Psoas muscle (tissue), 8 donors: ENCODE data around the gene ACOT6. TPM values are rescaled to one million over a fixed set of nuclear protein-coding genes. Genes with fewer than 3 reads are reported as not detected.
"Not testable (repeated sequence)": the region's sequence is repeated elsewhere in the genome, so short reads cannot be mapped to it uniquely, and the experiment has no call there.

ENCODE experiments used
- ATAC-seq, 4 donors: fragments of 200-7000 bp; cut with Tn5 transposase; one replicate each; pipeline ENCODE4 v1.9.1; 2020; ENCODE audit warnings: moderate library complexity in 3 of 4, mild to moderate bottlenecking in 2 of 4
- DNase-seq, 2 donors: peaks; one replicate each; pipeline ENCODE4 v3.0.0-alpha.2; 2020
- H3K27ac ChIP-seq: fragments of 200-600 bp; one replicate; pipeline ENCODE4 v1.8.0; 2022
- H3K27me3 ChIP-seq, 3 donors: fragments of 200-600 bp in 1 of 3; one replicate each; pipeline versions ENCODE4 v1.6.1 to v1.8.0; 2013 to 2022; ENCODE audit warnings: low read length in 2 of 3, mild to moderate bottlenecking in 2 of 3, moderate library complexity in 1 of 3; ENCODE audit not compliant: insufficient read depth in 3 of 3
- H3K36me3 ChIP-seq, 2 donors: fragments of 200-600 bp in 1 of 2; one replicate each; pipeline versions ENCODE4 v1.6.1 to v1.8.0; 2013 to 2022; ENCODE audit warnings: low read depth in 1 of 2, mild to moderate bottlenecking in 1 of 2, moderate library complexity in 1 of 2; ENCODE audit not compliant: insufficient read depth in 1 of 2
- H3K4me1 ChIP-seq: fragments of 200-600 bp; one replicate; pipeline ENCODE4 v1.8.0; 2022
- H3K4me3 ChIP-seq: fragments of 200-600 bp; one replicate; pipeline ENCODE4 v1.8.0; 2022; ENCODE audit warnings: mild to moderate bottlenecking
- H3K9me3 ChIP-seq: fragments of 200-600 bp; one replicate; pipeline ENCODE4 v1.8.0; 2022
- WGBS, 3 donors: extraction: QIAGEN DNeasy Blood & Tissue Kit; methylation state at CpG; one replicate each; pipeline versions ENCODE4 v1.1.6 to v1.1.7; 2013; 5-methylcytosine and 5-hydroxymethylcytosine counted together
- intact Hi-C, 2 donors: fragments of 100-400 bp; cut with DNase I; formaldehyde crosslinking; loops; one replicate each; pipeline versions ENCODE4 v1.11.0 to v1.14.2; 2022
- polyA plus RNA-seq, 3 donors: library from polyadenylated mRNA; stranded (reverse); fragments of 200-250 nt; gene quantifications; one replicate each; pipeline ENCODE4 v1.2.3, GENCODE V29; 2013
- total RNA-seq, 4 donors: library from RNA; stranded (reverse); fragmentation: NEBNext Ultra II Directional in 2 of 4; extraction: Animal tissue kit (Norgen Biotek cat#: 25700) in 2 of 4; gene quantifications; one replicate each; pipeline versions ENCODE4 v1.2.1 to v1.2.4, GENCODE V29; 2021 to 2023
- TF ChIP-seq, protein P1 (sequence below): fragments of 200-600 bp; IDR thresholded peaks from one replicate; pipeline ENCODE4 v1.8.0; 2022; ENCODE audit warnings: antibody characterized with exemption
- donor health status: healthy with polysubstance abuse.
- donor health status: DM: no; HTN: no; CAD: no; lungs with moderate emphysema.
- donor health status: Bipolar disorder and iron deficiency.
- donor health status: healthy.
- donor health status: DM: yes; HTN: yes; CAD: no.
- donor health status: DM: no; HTN: no; CAD: no.
- donor health status: DM: no; HTN: no; CAD: no.
- donor health status: DM: yes; HTN: yes; CAD: no.

ACOT6 gene
- total and polyA plus RNA-seq, 7 donors, result not detected

DNA sequence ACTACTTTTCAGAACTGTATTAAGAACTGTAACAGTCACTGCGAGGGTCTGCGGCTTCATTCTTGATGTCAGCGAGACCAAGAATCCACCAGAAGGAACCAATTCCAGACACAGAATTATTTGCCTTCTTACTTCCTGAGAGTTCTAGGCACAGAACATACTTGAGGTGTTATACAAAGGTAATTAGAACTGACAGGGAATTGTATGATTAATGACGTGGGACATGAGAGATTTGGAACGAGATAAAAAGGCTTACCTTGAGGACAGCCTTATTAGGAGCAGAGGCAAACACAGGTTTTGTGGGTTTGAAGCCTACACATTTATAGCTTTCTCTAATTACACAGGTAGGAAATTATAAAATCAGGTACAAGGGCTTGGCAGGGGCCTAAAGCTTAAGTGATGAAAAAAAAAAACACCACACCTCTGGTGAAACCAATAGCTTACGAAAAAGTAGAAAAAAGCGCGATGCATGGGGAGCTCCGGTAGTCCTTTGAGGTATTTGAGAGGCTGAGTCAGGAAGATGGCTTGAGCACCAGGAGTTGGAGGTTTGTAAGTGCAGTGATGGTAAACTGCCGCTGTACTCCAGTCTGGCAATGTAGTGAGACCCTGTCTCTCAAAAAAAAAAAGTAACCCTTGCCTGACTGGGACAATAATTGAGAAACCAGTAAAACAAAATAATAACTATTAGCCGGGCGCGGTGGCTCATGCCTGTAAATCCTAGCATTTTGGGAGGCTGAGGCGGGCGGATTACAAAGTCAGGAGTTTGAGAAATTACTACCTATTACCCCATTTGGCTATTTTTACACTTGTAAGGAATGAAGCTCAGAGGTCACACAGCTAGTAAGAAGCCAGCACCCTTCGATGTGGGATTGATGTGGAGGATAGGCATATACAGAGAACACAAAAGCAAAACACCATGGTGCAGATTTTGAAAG lies 44.1 kb upstream of the ACOT6 start:
- no peaks in the 10 kb centered on the region for H3K27me3 ChIP-seq
- intact Hi-C loops, result loop anchor here in 1 of 2 donors (5.0 kb wide), 2 partner anchors 44 to 64 kb away; partner anchors contain the start of gene ACOT6
- 48 to 61% (median 49%) methylated on average over 16 of the region's 16 CpGs for WGBS, 3 donors
- TF ChIP-seq, protein P1, sequence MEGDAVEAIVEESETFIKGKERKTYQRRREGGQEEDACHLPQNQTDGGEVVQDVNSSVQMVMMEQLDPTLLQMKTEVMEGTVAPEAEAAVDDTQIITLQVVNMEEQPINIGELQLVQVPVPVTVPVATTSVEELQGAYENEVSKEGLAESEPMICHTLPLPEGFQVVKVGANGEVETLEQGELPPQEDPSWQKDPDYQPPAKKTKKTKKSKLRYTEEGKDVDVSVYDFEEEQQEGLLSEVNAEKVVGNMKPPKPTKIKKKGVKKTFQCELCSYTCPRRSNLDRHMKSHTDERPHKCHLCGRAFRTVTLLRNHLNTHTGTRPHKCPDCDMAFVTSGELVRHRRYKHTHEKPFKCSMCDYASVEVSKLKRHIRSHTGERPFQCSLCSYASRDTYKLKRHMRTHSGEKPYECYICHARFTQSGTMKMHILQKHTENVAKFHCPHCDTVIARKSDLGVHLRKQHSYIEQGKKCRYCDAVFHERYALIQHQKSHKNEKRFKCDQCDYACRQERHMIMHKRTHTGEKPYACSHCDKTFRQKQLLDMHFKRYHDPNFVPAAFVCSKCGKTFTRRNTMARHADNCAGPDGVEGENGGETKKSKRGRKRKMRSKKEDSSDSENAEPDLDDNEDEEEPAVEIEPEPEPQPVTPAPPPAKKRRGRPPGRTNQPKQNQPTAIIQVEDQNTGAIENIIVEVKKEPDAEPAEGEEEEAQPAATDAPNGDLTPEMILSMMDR, result no peak
- DNase-seq (no peak), ATAC-seq (peak in 2 of 4 donors; percentile 20 to 32)
- no peaks in the 10 kb centered on the region for H3K36me3 ChIP-seq
- no peaks in the 10 kb centered on the region for H3K9me3 ChIP-seq
- H3K4me3 ChIP-seq, result peak overlapping the region; percentile 77
- H3K4me1 ChIP-seq, result peaks cover 23% of the 10 kb centered on the region
- peak overlapping the region; percentile 92 for H3K27ac ChIP-seq

DNA sequence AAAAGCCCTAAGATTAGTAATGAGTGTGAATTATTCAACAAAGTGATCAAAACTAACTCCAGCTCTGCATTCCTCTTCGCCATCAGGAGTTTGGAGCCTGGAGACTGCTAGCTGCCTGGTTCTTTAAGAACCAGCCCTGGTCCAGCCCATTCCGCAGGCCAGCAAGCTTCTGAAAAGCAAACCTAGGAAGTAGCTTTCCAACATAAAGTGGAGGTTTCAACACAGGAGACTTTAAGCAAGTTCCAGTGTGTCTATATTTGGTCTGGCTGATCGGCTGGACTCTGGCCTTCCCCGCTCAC lies 43.5 kb upstream of the ACOT6 start:
- peaks cover 23% of the 10 kb centered on the region for H3K4me1 ChIP-seq
- ATAC-seq, DNase-seq, H3K9me3 ChIP-seq, H3K36me3 ChIP-seq, H3K27me3 ChIP-seq: not testable (repeated sequence)
- intact Hi-C loops, result loop anchor here in 1 of 2 donors (5.0 kb wide), 2 partner anchors 43 to 63 kb away; partner anchors contain the start of gene ACOT6
- WGBS, 3 donors, result 2 to 7% (median 5%) methylated on average over 3 to 4 of the region's 4 CpGs
- peak overlapping the region; percentile 77 for H3K4me3 ChIP-seq
- peak overlapping the region; percentile 92 for H3K27ac ChIP-seq

DNA sequence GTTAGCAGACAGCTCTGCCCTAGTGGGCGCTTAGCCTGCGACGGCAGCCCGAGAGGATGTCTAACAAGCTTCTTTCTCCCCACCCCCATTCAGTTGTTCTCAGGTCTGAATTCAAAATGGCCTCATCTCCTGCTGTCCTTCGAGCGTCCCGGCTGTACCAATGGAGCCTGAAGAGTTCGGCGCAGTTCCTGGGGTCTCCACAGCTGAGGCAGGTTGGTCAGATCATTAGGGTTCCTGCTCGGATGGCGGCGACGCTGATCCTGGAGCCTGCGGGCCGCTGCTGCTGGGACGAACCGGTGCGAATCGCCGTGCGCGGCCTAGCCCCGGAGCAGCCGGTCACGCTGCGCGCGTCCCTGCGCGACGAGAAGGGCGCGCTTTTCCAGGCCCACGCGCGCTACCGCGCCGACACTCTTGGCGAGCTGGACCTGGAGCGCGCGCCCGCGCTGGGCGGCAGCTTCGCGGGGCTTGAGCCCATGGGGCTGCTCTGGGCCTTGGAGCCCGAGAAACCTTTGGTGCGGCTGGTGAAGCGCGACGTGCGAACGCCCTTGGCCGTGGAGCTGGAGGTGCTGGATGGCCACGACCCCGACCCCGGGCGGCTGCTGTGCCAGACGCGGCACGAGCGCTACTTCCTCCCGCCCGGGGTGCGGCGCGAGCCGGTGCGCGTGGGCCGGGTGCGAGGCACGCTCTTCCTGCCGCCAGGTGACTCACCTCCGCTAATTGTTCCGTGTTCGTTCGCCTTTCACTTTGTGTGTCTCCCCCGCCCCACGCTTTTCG lies 42.9 kb upstream of the ACOT6 start, which contains the start of gene ACOT2:
Gene ACOT2, plus strand, starts transcription at position 29 of the 774 bp plus-strand sequence. Its CDS starts 28 bp downstream, at position 57.
- H3K4me1 ChIP-seq, result peaks cover 23% of the 10 kb centered on the region
- not testable (repeated sequence) for H3K36me3 ChIP-seq, H3K9me3 ChIP-seq, H3K27me3 ChIP-seq
- H3K4me3 ChIP-seq, result peak within 1 kb of the TSS; percentile 77
- DNase-seq (peak; percentile 87 to 88), ATAC-seq (peak; percentile 89 to 92 (median 92))
- intact Hi-C loops, result loop anchor here in 1 of 2 donors (5.0 kb wide), 2 partner anchors 43 to 63 kb away; partner anchors contain the start of gene ACOT6
- peak within 1 kb of the TSS; percentile 92 for H3K27ac ChIP-seq
- 0% methylated on average over 47 to 82 of the region's 83 CpGs for WGBS, 3 donors

DNA sequence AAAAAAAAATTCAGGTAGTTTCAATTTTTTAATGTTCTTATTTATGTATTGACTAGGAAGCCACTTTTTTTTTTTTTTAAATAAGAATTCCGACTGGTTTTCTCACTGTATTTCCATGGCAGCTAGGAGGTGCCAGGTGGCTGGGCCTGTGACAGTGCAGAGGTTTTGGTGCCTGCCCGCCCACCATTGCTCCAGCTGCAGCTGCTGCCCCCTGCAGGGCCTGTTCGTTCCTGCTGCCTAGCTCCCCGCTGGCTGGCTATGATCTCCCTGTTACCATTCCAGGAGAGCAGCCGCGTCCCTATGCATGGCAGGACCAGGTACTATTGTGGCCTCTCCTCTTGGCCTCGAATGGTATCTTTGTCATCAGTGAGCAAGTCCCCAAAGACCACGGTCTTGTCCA lies 41.4 kb upstream of the ACOT6 start:
- 13 to 38% (median 15%) methylated on average over 7 to 8 of the region's 8 CpGs for WGBS, 3 donors
- Histone ChIP-seq H3K36me3 (peaks cover 6 to 14% of the 10 kb centered on the region in 2 donors), H3K4me3 (peak overlapping the region; percentile 77), H3K27ac (peak overlapping the region; percentile 92), H3K4me1 (peaks cover 23% of the 10 kb centered on the region)
- not testable (repeated sequence) for H3K9me3 ChIP-seq, H3K27me3 ChIP-seq
- TF ChIP-seq, protein P1, result peak; percentile 59
- intact Hi-C loops, result loop anchor here in 1 of 2 donors (10.0 kb wide), 1 partner anchor 46 kb away; no protein-coding TSS in a partner anchor
- ATAC-seq (peak; percentile 63 to 75 (median 72)), DNase-seq (peak; percentile 61 to 67)

DNA sequence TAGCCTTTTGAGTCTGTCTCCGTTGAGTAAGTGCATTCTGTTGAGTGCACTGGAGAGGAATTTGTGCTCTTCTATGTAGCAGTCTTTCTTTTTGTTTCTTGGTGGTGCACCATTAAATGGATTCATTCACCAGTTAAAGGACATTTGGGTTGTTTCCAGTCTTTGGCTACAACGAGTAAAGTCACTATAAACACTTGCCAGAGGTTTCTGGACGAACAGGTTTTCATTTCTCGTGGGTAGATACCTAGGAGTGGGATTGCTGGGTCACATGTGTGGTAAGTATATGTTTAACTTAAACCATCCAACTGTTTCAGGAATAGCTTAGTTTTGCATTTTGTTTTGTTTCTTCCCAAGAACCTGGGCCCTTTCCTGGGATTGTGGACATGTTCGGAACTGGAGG lies 39.3 kb upstream of the ACOT6 start:
- H3K4me3 ChIP-seq, DNase-seq, ATAC-seq, H3K27me3 ChIP-seq, H3K9me3 ChIP-seq: not testable (repeated sequence)
- peak overlapping the region; percentile 36 for H3K27ac ChIP-seq
- intact Hi-C loops, result loop anchor here in 1 of 2 donors (10.0 kb wide), 1 partner anchor 48 kb away; no protein-coding TSS in a partner anchor
- WGBS, 3 donors, result 58 to 78% (median 58%) methylated on average over 5 of the region's 5 CpGs
- H3K36me3 ChIP-seq, result peaks cover 6 to 19% of the 10 kb centered on the region in 2 donors
- peaks cover 23% of the 10 kb centered on the region for H3K4me1 ChIP-seq

DNA sequence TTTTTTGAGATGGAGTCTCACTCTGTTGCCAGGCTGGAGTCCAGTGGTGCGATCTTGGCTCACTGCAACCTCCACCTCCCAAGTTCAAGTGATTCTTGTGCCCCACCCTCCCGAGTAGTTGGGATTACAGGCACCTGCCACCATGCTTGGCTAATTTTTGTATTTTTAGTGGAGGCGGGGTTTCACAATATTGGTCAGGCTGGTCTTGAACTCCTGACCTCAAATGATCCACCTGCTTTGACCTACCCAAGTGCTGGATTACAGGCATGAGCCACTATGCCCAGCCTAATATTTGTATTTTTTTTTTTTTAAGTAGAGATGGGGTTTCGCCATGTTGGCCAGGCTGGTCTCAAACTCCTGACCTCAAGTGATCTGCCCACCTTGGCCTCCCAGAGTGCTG lies 38.6 kb upstream of the ACOT6 start:
- H3K36me3 ChIP-seq, result peaks cover 6 to 26% of the 10 kb centered on the region in 2 donors
- H3K27me3 ChIP-seq, H3K4me3 ChIP-seq, DNase-seq, ATAC-seq, H3K9me3 ChIP-seq: not testable (repeated sequence)
- H3K27ac ChIP-seq, result peak overlapping the region; percentile 36
- peaks cover 17% of the 10 kb centered on the region for H3K4me1 ChIP-seq
- WGBS, 3 donors, result 78 to 84% (median 79%) methylated on average over 4 of the region's 4 CpGs
- intact Hi-C loops, result loop anchor here in 1 of 2 donors (10.0 kb wide), 1 partner anchor 49 kb away; no protein-coding TSS in a partner anchor

DNA sequence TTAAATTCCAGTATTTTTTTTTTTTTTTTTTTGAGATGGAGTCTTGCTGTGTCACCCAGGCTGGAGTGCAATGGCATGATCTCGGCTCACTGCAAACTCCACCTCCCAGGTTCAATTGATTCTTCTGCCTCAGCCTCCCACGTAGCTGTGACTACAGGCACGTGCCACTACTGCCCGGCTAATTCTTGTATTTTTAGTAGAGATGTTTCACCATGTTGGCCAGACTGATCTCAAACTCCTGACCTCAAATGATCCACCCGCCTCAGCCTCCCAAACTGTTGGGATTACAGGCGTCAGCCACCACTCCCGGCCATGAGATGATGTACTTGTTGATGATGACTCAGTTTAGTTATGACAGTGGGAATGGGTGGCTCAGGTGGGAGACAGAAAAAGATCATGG lies 38.1 kb upstream of the ACOT6 start:
- intact Hi-C loops, result loop anchor here in 1 of 2 donors (10.0 kb wide), 1 partner anchor 49 kb away; no protein-coding TSS in a partner anchor
- DNase-seq, H3K27me3 ChIP-seq, H3K9me3 ChIP-seq, H3K4me3 ChIP-seq, ATAC-seq: not testable (repeated sequence)
- 89 to 98% (median 91%) methylated on average over 7 of the region's 7 CpGs for WGBS, 3 donors
- H3K36me3 ChIP-seq, result peaks cover 6 to 26% of the 10 kb centered on the region in 2 donors
- H3K4me1 ChIP-seq, result peaks cover 17% of the 10 kb centered on the region
- H3K27ac ChIP-seq, result peak overlapping the region; percentile 9
